SK-N-SH (cell line): ENCODE measurements around the gene YY1. TPM values are rescaled to one million over a fixed set of nuclear protein-coding genes. Genes with fewer than 3 reads are reported as not detected.

ENCODE experiments used
- CTCF ChIA-PET: fragments of 300-600, 350-600 bp; formaldehyde crosslinking; extraction: SDS; loops from one replicate; lab custom pipeline; 2021; lab: Yijun Ruan, JAX
- POLR2A ChIA-PET: fragments of 350-600 bp; sonication (Branson Sonifier 250); formaldehyde crosslinking; extraction: SDS; loops from one replicate; lab custom pipeline; 2020; ENCODE audit warnings: antibody characterized with exemption, inconsistent platforms; lab: Yijun Ruan, JAX
- DNase-seq: peaks from one replicate; pipeline ENCODE4 v3.0.0; 2012
- H2AFZ ChIP-seq: fragments of 200-600 bp; sonication (generic); 2 replicates; pipeline ENCODE4 v1.8.1; 2016; ENCODE audit warnings: antibody characterized with exemption, mild to moderate bottlenecking, low read depth
- H3F3A ChIP-seq: fragments of 200-600 bp; sonication (generic); replicated peaks from 2 replicates; pipeline ENCODE3; 2016; ENCODE audit warnings: antibody characterized with exemption, mild to moderate bottlenecking; ENCODE audit not compliant: insufficient read depth
- H3K27ac ChIP-seq, 2 experiments: fragments of 200-500 bp in 1 of 2; fragments of 200-600 bp in 1 of 2; sonication (Bioruptor generic) in 1 of 2; sonication (generic), shearing (Covaris generic) in 1 of 2; 2 replicates each; pipeline versions ENCODE4 v1.5.1 to v1.6.1; 2014 to 2016; ENCODE audit warnings: low read depth in 2 of 2, inconsistent platforms in 1 of 2, low read length in 1 of 2, mild to moderate bottlenecking in 1 of 2, mixed read lengths in 1 of 2
- H3K27me3 ChIP-seq: fragments of 200-600 bp; sonication (generic), shearing (Covaris generic); 2 replicates; pipeline ENCODE4 v1.6.1; 2016; ENCODE audit warnings: mixed run types; ENCODE audit not compliant: insufficient read depth
- H3K36me3 ChIP-seq, 2 experiments: fragments of 200-500 bp in 1 of 2; fragments of 200-600 bp in 1 of 2; sonication (Bioruptor generic) in 1 of 2; sonication (generic) in 1 of 2; replicated peaks in 1 of 2; 2 replicates each; pipeline versions ENCODE3 to v1.5.1; 2014 to 2016; ENCODE audit warnings: low read length in 1 of 2, mild to moderate bottlenecking in 1 of 2; ENCODE audit not compliant: insufficient read depth in 2 of 2, control insufficient read depth in 1 of 2
- H3K4me1 ChIP-seq, 2 experiments: fragments of 200-500 bp in 1 of 2; fragments of 200-600 bp in 1 of 2; sonication (Bioruptor generic) in 1 of 2; sonication (generic), shearing (Covaris generic) in 1 of 2; 2 replicates each; pipeline versions ENCODE4 v1.5.1 to v1.6.1; 2014 to 2016; ENCODE audit warnings: low read depth in 1 of 2, low read length in 1 of 2, mixed run types in 1 of 2; ENCODE audit not compliant: insufficient read depth in 2 of 2, control insufficient read depth in 1 of 2
- H3K4me2 ChIP-seq: fragments of 200-600 bp; sonication (generic), shearing (Covaris generic); 2 replicates; pipeline ENCODE4 v1.6.1; 2017; ENCODE audit warnings: mixed run types
- H3K4me3 ChIP-seq, 2 experiments: fragments of 200-500 bp in 1 of 2; fragments of 200-600 bp in 1 of 2; sonication (Bioruptor generic) in 1 of 2; sonication (generic), shearing (Covaris generic) in 1 of 2; 2 replicates each; pipeline versions ENCODE4 v1.5.1 to v1.8.1; 2014 to 2016; ENCODE audit warnings: low read depth in 2 of 2, inconsistent platforms in 1 of 2, low read length in 1 of 2, mild to moderate bottlenecking in 1 of 2, mixed read lengths in 1 of 2, moderate library complexity in 1 of 2
- H3K79me2 ChIP-seq: fragments of 200-600 bp; sonication (generic); 2 replicates; pipeline ENCODE4 v1.8.1; 2017; ENCODE audit warnings: mild to moderate bottlenecking; ENCODE audit not compliant: insufficient read depth
- H3K9ac ChIP-seq: fragments of 200-600 bp; sonication (generic); 2 replicates; pipeline ENCODE4 v1.6.1; 2017; ENCODE audit warnings: mixed run types
- H3K9me2 ChIP-seq: fragments of 200-600 bp; sonication (generic); 2 replicates; pipeline ENCODE4 v1.6.1; 2017; ENCODE audit warnings: mixed run types
- H3K9me3 ChIP-seq: fragments of 200-600 bp; sonication (generic); 2 replicates; pipeline ENCODE4 v1.6.1; 2017; ENCODE audit warnings: mixed run types, mild to moderate bottlenecking, moderate library complexity
- H4K20me1 ChIP-seq: fragments of 200-600 bp; sonication (generic); 2 replicates; pipeline ENCODE4 v1.6.1; 2017; ENCODE audit warnings: mild to moderate bottlenecking, mixed run types; ENCODE audit not compliant: insufficient read depth
- CHD2 ChIP-seq: fragments of 150-350 bp; IDR thresholded peaks from 2 replicates; pipeline ENCODE4 v1.6.1; 2018; ENCODE audit warnings: low read length; ENCODE audit not compliant: partially characterized antibody
- EP300 ChIP-seq, 2 experiments: IDR thresholded peaks; 2 replicates each; pipeline versions ENCODE4 v1.4.0 to v1.6.1; 2012; ENCODE audit warnings: borderline replicate concordance in 1 of 2, low read depth in 1 of 2, low read length in 1 of 2
- GABPA ChIP-seq: IDR thresholded peaks from 2 replicates; pipeline ENCODE4 v1.4.0; 2012; ENCODE audit warnings: low read depth, mild to moderate bottlenecking
- GATA2 ChIP-seq: sonication (generic); formaldehyde crosslinking; IDR thresholded peaks from 2 replicates; pipeline ENCODE4 v1.5.0; 2020; ENCODE audit warnings: mild to moderate bottlenecking, missing genetic modification reagents
- JUND ChIP-seq: IDR thresholded peaks from 2 replicates; pipeline ENCODE4 v1.4.0; 2012
- MAX ChIP-seq: IDR thresholded peaks from 2 replicates; pipeline ENCODE4 v1.4.0; 2012; ENCODE audit warnings: low read depth
- MXI1 ChIP-seq: IDR thresholded peaks from 2 replicates; pipeline ENCODE4 v1.6.1; 2012; ENCODE audit warnings: mild to moderate bottlenecking, low read depth, low read length, improper control_type of control experiment
- NFIC ChIP-seq: IDR thresholded peaks from 2 replicates; pipeline ENCODE4 v1.4.0; 2012; ENCODE audit warnings: borderline replicate concordance
- NRF1 ChIP-seq: IDR thresholded peaks from 2 replicates; pipeline ENCODE4 v1.6.1; 2012; ENCODE audit warnings: low read depth, mild to moderate bottlenecking, low read length
- POLR2AphosphoS5 ChIP-seq: IDR thresholded peaks from 2 replicates; pipeline ENCODE4 v1.6.1; 2012; ENCODE audit warnings: low read depth, low read length
- RCOR1 ChIP-seq: fragments of 150-350 bp; IDR thresholded peaks from 2 replicates; pipeline ENCODE4 v1.6.1; 2017; ENCODE audit warnings: antibody characterized with exemption, low read length
- SMC3 ChIP-seq: IDR thresholded peaks from 2 replicates; pipeline ENCODE4 v1.6.1; 2012; ENCODE audit warnings: low read depth, low read length, improper control_type of control experiment
- TAF1 ChIP-seq: IDR thresholded peaks from 2 replicates; pipeline ENCODE4 v1.6.1; 2012; ENCODE audit warnings: low read depth, mild to moderate bottlenecking, low read length, moderate library complexity, borderline replicate concordance
- YY1 ChIP-seq: IDR thresholded peaks from 2 replicates; pipeline ENCODE4 v1.4.0; 2012; ENCODE audit warnings: low read depth, mild to moderate bottlenecking
- WGBS: methylation state at CpG from one replicate; pipeline ENCODE4 v1.1.6; 2017; ENCODE audit warnings: low lambda C conversion rate; 5-methylcytosine and 5-hydroxymethylcytosine counted together
- polyA plus RNA-seq, 3 experiments: library from polyadenylated mRNA; depleted of rRNA; stranded (reverse); fragments of >200 nt; gene quantifications; 2 replicates each; pipeline ENCODE4 v1.2.3, GENCODE V29; 2012
- TF ChIP-seq, protein P1 (sequence below): fragments of 200-600 bp; sonication (generic); IDR thresholded peaks from 2 replicates; pipeline ENCODE4 v1.6.1; 2017; ENCODE audit warnings: antibody characterized with exemption, mild to moderate bottlenecking, moderate library complexity

Gene YY1
- polyA plus RNA-seq, 1 of the 3 experiments (the other 2 are of a cell fraction): 18.1 TPM

DNA sequence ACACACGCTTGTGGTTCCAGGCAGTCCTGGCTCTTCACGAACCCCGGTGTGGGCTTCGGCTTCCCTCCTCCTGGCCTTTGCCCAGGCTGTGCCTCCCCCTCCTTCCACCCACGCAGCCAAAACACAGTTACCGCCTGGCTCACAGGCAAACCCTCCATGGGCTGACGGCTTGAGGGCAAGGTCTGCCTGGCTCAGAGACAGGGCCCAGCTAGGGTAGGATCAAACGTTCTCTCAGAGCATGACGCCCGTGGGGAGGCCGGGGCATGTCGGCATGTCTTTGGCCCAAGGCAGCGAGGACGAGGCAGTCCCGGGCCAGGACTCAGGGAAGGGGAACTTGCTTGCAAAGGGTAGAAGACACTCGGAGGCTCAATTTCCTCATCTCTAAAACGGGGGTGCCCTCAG is 86.3 kb downstream of the YY1 start:
- ChIA-PET CTCF (no interaction called here), POLR2A (no interaction called here)
- no peak overlapping the region for H3K27ac ChIP-seq
- no peaks in the 10 kb centered on the region for H3F3A ChIP-seq
- WGBS: 73% methylated on average over 10 of the region's 17 CpGs
- no peaks in the 10 kb centered on the region for H3K9me3 ChIP-seq
- no peaks in the 10 kb centered on the region for H3K79me2 ChIP-seq
- H3K9me2 ChIP-seq: no peaks in the 10 kb centered on the region
- no peaks in the 10 kb centered on the region for H3K36me3 ChIP-seq
- H3K4me3 ChIP-seq: no peak overlapping the region
- no peaks in the 10 kb centered on the region for H4K20me1 ChIP-seq
- no peaks in the 10 kb centered on the region; a peak in 1 of 4 replicates for H3K4me1 ChIP-seq
- no peak overlapping the region for H3K4me2 ChIP-seq
- no peaks in the 10 kb centered on the region for H3K27me3 ChIP-seq
- DNase-seq: no peak
- no peak overlapping the region for H3K9ac ChIP-seq
- H2AFZ ChIP-seq: no peak overlapping the region
- TF ChIP-seq EP300 (IDR thresholded peaks at IDR 0.05; ENCODE audit: borderline replicate concordance in 1 of 2, low read depth in 1 of 2, low read length in 1 of 2): no peak
- TF ChIP-seq JUND: no peak
- TF ChIP-seq TAF1: no peak
- TF ChIP-seq MXI1: no peak
- no peak for TF ChIP-seq NFIC
- no peak for TF ChIP-seq SMC3
- no peak for TF ChIP-seq NRF1
- TF ChIP-seq CHD2: no peak
- no peak for TF ChIP-seq YY1
- TF ChIP-seq GABPA: no peak
- TF ChIP-seq, protein P1, sequence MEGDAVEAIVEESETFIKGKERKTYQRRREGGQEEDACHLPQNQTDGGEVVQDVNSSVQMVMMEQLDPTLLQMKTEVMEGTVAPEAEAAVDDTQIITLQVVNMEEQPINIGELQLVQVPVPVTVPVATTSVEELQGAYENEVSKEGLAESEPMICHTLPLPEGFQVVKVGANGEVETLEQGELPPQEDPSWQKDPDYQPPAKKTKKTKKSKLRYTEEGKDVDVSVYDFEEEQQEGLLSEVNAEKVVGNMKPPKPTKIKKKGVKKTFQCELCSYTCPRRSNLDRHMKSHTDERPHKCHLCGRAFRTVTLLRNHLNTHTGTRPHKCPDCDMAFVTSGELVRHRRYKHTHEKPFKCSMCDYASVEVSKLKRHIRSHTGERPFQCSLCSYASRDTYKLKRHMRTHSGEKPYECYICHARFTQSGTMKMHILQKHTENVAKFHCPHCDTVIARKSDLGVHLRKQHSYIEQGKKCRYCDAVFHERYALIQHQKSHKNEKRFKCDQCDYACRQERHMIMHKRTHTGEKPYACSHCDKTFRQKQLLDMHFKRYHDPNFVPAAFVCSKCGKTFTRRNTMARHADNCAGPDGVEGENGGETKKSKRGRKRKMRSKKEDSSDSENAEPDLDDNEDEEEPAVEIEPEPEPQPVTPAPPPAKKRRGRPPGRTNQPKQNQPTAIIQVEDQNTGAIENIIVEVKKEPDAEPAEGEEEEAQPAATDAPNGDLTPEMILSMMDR: no peak
- no peak for TF ChIP-seq GATA2

DNA sequence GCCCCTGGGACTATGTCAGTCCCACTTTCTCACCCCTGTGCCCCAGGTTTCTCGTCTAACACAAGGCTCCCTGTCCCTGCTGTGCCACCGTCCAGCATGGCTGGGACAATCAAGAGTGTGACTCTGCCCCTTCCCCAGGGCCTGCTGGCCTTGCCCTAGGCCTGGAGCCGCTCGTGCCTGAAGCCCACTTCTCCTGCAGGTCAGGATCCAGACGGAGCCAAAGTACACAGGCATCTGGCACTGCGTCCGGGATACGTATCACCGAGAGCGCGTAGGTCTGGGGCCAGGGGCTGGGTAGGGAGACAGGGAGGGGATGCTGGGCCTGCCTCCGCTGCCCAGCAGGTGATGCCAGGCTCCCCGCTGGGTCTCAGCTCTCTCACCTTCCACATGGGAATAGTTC is 87.0 kb downstream of the YY1 start:
- no peak overlapping the region for H3K4me2 ChIP-seq
- no peaks in the 10 kb centered on the region for H3K9me2 ChIP-seq
- H3K4me3 ChIP-seq: no peak overlapping the region
- no peaks in the 10 kb centered on the region for H3K27me3 ChIP-seq
- no peaks in the 10 kb centered on the region for H3K9me3 ChIP-seq
- 50% methylated on average over 6 of the region's 13 CpGs for WGBS
- no peaks in the 10 kb centered on the region for H3K36me3 ChIP-seq
- ChIA-PET POLR2A (no interaction called here), CTCF (no interaction called here)
- no peaks in the 10 kb centered on the region for H3F3A ChIP-seq
- no peak for DNase-seq
- H4K20me1 ChIP-seq: no peaks in the 10 kb centered on the region
- no peaks in the 10 kb centered on the region; a peak in 1 of 4 replicates for H3K4me1 ChIP-seq
- H3K9ac ChIP-seq: no peak overlapping the region
- H2AFZ ChIP-seq: no peak overlapping the region
- H3K79me2 ChIP-seq: no peaks in the 10 kb centered on the region
- TF ChIP-seq GABPA (no peak), YY1 (no peak), POLR2AphosphoS5 (no peak), MAX (no peak), GATA2 (no peak), RCOR1 (no peak), JUND (no peak), NRF1 (no peak)
- no peak overlapping the region for H3K27ac ChIP-seq
